ENCODE results near the gene CAMK1G. TPM values are rescaled to one million over a fixed set of nuclear protein-coding genes. Genes with fewer than 3 reads are reported as not detected.

Gene CAMK1G
- total and polyA plus RNA-seq, 2 donors (not counting 1 experiment from before 2014, with no cell fraction given) = not detected

DNA sequence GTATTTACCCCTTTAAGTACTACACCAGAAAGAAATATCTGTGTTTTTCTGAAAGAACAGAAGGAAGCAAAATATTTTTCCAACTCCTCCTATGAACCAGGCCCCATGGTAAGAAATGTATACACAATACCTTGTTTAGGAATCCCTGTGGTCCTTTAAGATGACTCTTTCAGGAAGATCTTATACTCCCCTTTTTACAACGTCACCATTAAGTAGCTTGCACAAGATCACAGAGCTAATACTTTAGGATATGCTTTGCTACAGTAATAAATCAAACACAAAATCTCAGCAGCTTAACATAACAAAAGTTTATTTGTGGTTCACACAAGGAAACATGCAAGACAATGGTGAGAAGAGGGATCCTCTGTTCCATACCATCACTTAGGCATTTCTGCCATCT, 77.6 kb downstream of the CAMK1G start:
- H3K9me3 ChIP-seq (ENCODE audit: control extremely low read depth in 1 of 3, control insufficient read depth in 2 of 3, insufficient read depth in 1 of 3, low read length in 2 of 3) = no peaks in the 10 kb centered on the region
- no peak overlapping the region for H2AFZ ChIP-seq (ENCODE audit: insufficient read depth, low read depth, low read length, poor library complexity, severe bottlenecking)
- Mint-ChIP-seq H3K27me3 (peaks cover 18% of the 10 kb centered on the region), H3K27ac (no peak overlapping the region), H3K4me3 (no peak overlapping the region), H3K9me3 (ENCODE audit: insufficient read depth) (no peaks in the 10 kb centered on the region), H3K4me1 (peaks cover 6% of the 10 kb centered on the region)
- no peak overlapping the region for H3K9ac ChIP-seq (ENCODE audit: low read length)
- H3K4me2 ChIP-seq (replicated peaks; ENCODE audit: low read depth, low read length, poor library complexity, severe bottlenecking) = no peak overlapping the region
- ATAC-seq (ENCODE audit: low read depth) (no peak), DNase-seq (no peak)
- intact Hi-C loops (cut with micrococcal nuclease) = no loop called here
- H3K27me3 ChIP-seq (replicated peaks in 1 of 4; ENCODE audit: control extremely low read depth in 1 of 4, control insufficient read depth in 3 of 4, insufficient read depth in 4 of 4, low read length in 3 of 4) = peaks cover 0 to 8% (median 0%) of the 10 kb centered on the region in 4 experiments
- H3K36me3 ChIP-seq (replicated peaks in 1 of 2; ENCODE audit: control extremely low read depth in 1 of 2, control insufficient read depth in 1 of 2, extremely low read depth in 1 of 2, insufficient read depth in 2 of 2, low read length in 1 of 2) = no peaks in the 10 kb centered on the region
- H3K79me2 ChIP-seq (ENCODE audit: control insufficient read depth, insufficient read depth, low read length) = no peaks in the 10 kb centered on the region
- no peaks in the 10 kb centered on the region for H4K20me1 ChIP-seq (ENCODE audit: control insufficient read depth, insufficient read depth, low read length, poor library complexity, severe bottlenecking)
- H3K4me1 ChIP-seq (ENCODE audit: control insufficient read depth in 2 of 2, insufficient read depth in 2 of 2, low read length in 2 of 2) = peaks cover 5% of the 10 kb centered on the region in 2 donors
- H3K27ac ChIP-seq (ENCODE audit: low read length in 2 of 2) = no peak overlapping the region
- no CpG with 5 or more reads among the region's 1 CpG for WGBS (ENCODE audit: insufficient coverage)
- H3K4me3 ChIP-seq (ENCODE audit: control extremely low read depth in 1 of 5, extremely low read depth in 1 of 5, insufficient read depth in 1 of 5, low read depth in 2 of 5, low read length in 4 of 5) = no peak overlapping the region
- ChIA-PET CTCF (interaction anchor here (1.6 to 1.8 kb wide), 2 partner anchors 32 to 37 kb away, joined by 3 to 5 read pairs; no protein-coding TSS in a partner anchor), POLR2A (no interaction called here)
- TF ChIP-seq, protein P1, sequence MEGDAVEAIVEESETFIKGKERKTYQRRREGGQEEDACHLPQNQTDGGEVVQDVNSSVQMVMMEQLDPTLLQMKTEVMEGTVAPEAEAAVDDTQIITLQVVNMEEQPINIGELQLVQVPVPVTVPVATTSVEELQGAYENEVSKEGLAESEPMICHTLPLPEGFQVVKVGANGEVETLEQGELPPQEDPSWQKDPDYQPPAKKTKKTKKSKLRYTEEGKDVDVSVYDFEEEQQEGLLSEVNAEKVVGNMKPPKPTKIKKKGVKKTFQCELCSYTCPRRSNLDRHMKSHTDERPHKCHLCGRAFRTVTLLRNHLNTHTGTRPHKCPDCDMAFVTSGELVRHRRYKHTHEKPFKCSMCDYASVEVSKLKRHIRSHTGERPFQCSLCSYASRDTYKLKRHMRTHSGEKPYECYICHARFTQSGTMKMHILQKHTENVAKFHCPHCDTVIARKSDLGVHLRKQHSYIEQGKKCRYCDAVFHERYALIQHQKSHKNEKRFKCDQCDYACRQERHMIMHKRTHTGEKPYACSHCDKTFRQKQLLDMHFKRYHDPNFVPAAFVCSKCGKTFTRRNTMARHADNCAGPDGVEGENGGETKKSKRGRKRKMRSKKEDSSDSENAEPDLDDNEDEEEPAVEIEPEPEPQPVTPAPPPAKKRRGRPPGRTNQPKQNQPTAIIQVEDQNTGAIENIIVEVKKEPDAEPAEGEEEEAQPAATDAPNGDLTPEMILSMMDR (IDR thresholded peaks at IDR 0.05) = no peak
- no peak for TF ChIP-seq EZH2 (IDR thresholded peaks at IDR 0.05; ENCODE audit: borderline replicate concordance, insufficient read depth, low read depth, low read length, poor library complexity, severe bottlenecking)

DNA sequence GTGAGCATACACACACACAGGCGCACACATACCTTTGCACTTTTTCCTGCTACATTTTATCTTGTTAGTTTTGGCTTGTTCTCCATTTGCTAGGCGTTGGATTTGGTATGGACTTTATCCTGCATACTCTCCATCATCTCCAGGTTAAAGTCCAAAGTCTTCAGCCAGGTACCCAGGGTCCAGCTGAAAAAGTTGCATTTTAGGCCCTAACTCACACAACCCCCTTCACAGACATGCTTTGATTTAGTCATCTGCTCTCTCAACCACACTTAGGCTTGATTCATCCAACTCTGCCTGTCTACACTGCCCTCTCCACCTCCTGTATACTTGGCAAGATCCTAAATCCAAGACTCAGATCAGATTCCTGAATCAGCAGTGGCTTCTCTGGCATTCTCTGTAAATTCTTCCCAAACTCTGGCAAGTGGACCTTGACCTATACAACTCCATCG, 79.4 kb downstream of the CAMK1G start:
- no peak overlapping the region for H3K27ac Mint-ChIP-seq
- H3K79me2 ChIP-seq (ENCODE audit: control insufficient read depth, insufficient read depth, low read length) = no peaks in the 10 kb centered on the region
- peaks cover 5% of the 10 kb centered on the region in 2 donors for H3K4me1 ChIP-seq (ENCODE audit: control insufficient read depth in 2 of 2, insufficient read depth in 2 of 2, low read length in 2 of 2)
- H3K27me3 Mint-ChIP-seq = peaks cover 13% of the 10 kb centered on the region
- no peak overlapping the region for H3K4me3 ChIP-seq (ENCODE audit: control extremely low read depth in 1 of 5, extremely low read depth in 1 of 5, insufficient read depth in 1 of 5, low read depth in 2 of 5, low read length in 4 of 5)
- intact Hi-C loops (cut with micrococcal nuclease) = no loop called here
- TF ChIP-seq, protein P1 (IDR thresholded peaks at IDR 0.05) = no peak
- TF ChIP-seq EZH2 (IDR thresholded peaks at IDR 0.05; ENCODE audit: borderline replicate concordance, insufficient read depth, low read depth, low read length, poor library complexity, severe bottlenecking) = no peak
- WGBS (ENCODE audit: insufficient coverage) = 90% methylated on average over 2 of the region's 3 CpGs
- H3K9me3 ChIP-seq (ENCODE audit: control extremely low read depth in 1 of 3, control insufficient read depth in 2 of 3, insufficient read depth in 1 of 3, low read length in 2 of 3) = no peaks in the 10 kb centered on the region
- ChIA-PET POLR2A (no interaction called here), CTCF (interaction anchor here (1.8 kb wide), 1 partner anchor 30 kb away, joined by 5 read pairs; no protein-coding TSS in a partner anchor)
- DNase-seq (no peak), ATAC-seq (ENCODE audit: low read depth) (no peak)
- no peak overlapping the region for H2AFZ ChIP-seq (ENCODE audit: insufficient read depth, low read depth, low read length, poor library complexity, severe bottlenecking)
- no peaks in the 10 kb centered on the region for H3K36me3 ChIP-seq (replicated peaks in 1 of 2; ENCODE audit: control extremely low read depth in 1 of 2, control insufficient read depth in 1 of 2, extremely low read depth in 1 of 2, insufficient read depth in 2 of 2, low read length in 1 of 2)
- no peak overlapping the region for H3K4me2 ChIP-seq (replicated peaks; ENCODE audit: low read depth, low read length, poor library complexity, severe bottlenecking)
- no peak overlapping the region for H3K27ac ChIP-seq (ENCODE audit: low read length in 2 of 2)
- H3K9ac ChIP-seq (ENCODE audit: low read length) = no peak overlapping the region
- H4K20me1 ChIP-seq (ENCODE audit: control insufficient read depth, insufficient read depth, low read length, poor library complexity, severe bottlenecking) = no peaks in the 10 kb centered on the region
- peaks cover 0 to 1% (median 0%) of the 10 kb centered on the region in 4 experiments for H3K27me3 ChIP-seq (replicated peaks in 1 of 4; ENCODE audit: control extremely low read depth in 1 of 4, control insufficient read depth in 3 of 4, insufficient read depth in 4 of 4, low read length in 3 of 4)
- no peak overlapping the region for H3K4me3 Mint-ChIP-seq
- H3K4me1 Mint-ChIP-seq = peaks cover 6% of the 10 kb centered on the region
- no peaks in the 10 kb centered on the region for H3K9me3 Mint-ChIP-seq (ENCODE audit: insufficient read depth)

Other genes starting within 250 kb of the CAMK1G start
- 0.37 TPM in 1 of 2 replicates, not detected in the other for gene LAMB3, start 68.7 kb downstream of the CAMK1G start, total RNA-seq
- 0.03 and 0.33 TPM in 2 replicates for gene LAMB3, start 68.7 kb downstream of the CAMK1G start, polyA plus RNA-seq
- gene G0S2, start 91.7 kb downstream of the CAMK1G start, total RNA-seq = not detected in 2 replicates
- 6.2 and 9.4 TPM in 2 replicates for gene G0S2, start 91.7 kb downstream of the CAMK1G start, polyA plus RNA-seq
- not detected in 2 replicates for gene HSD11B1, start 121.1 kb downstream of the CAMK1G start, total RNA-seq
- gene HSD11B1, start 121.1 kb downstream of the CAMK1G start, polyA plus RNA-seq = not detected in 2 replicates
- 257 and 262 TPM in 2 replicates for gene TRAF3IP3, start 172.3 kb downstream of the CAMK1G start, total RNA-seq
- gene TRAF3IP3, start 172.3 kb downstream of the CAMK1G start, polyA plus RNA-seq = 344 and 422 TPM in 2 replicates
- gene C1orf74, start 200.8 kb downstream of the CAMK1G start, total RNA-seq = 3.4 and 4.1 TPM in 2 replicates
- gene C1orf74, start 200.8 kb downstream of the CAMK1G start, polyA plus RNA-seq = 0.49 and 0.76 TPM in 2 replicates
- gene IRF6, start 222.4 kb downstream of the CAMK1G start, total RNA-seq = 0.95 and 1.1 TPM in 2 replicates
- gene IRF6, start 222.4 kb downstream of the CAMK1G start, polyA plus RNA-seq = 0.18 and 0.46 TPM in 2 replicates
- 16.6 and 17.1 TPM in 2 replicates for gene UTP25, start 244.3 kb downstream of the CAMK1G start, total RNA-seq
- gene UTP25, start 244.3 kb downstream of the CAMK1G start, polyA plus RNA-seq = 4.7 and 6.2 TPM in 2 replicates